GM06990 (cell line): ENCODE data around the gene PAK3.

Source experiments
- DNase-seq: peaks from one replicate; pipeline ENCODE4 v3.0.0-alpha.2; 2011; ENCODE audit not compliant: insufficient read length; ENCODE audit errors: extremely low read depth
- H3K27me3 ChIP-seq: replicated peaks from 2 replicates; pipeline ENCODE4 v1.6.0; 2011; ENCODE audit warnings: low read length; ENCODE audit not compliant: control insufficient read depth, insufficient read depth
- H3K36me3 ChIP-seq: 2 replicates; pipeline ENCODE4 v1.5.1; 2011; ENCODE audit warnings: low read length; ENCODE audit not compliant: control insufficient read depth, insufficient read depth
- H3K4me3 ChIP-seq: replicated peaks from 2 replicates; pipeline ENCODE4 v1.5.1; 2011; ENCODE audit warnings: low read depth, mild to moderate bottlenecking, control low read depth, low read length
- CTCF ChIP-seq: IDR thresholded peaks from 2 replicates; pipeline ENCODE4 v1.5.1; 2011; ENCODE audit warnings: low read length, control low read depth, mild to moderate bottlenecking, inconsistent platforms; ENCODE audit not compliant: insufficient read depth, poor library complexity, severe bottlenecking

Gene PAK3

GRCh38 chrX:111262086-111262485, 166.1 kb downstream of the PAK3 start:
- no peak overlapping the region for H3K4me3 ChIP-seq
- H3K36me3 ChIP-seq, result no peaks in the 10 kb centered on the region
- DNase-seq, result no peak
- no peak for TF ChIP-seq CTCF
- no peaks in the 10 kb centered on the region; the same call in 1 of the 2 replicates for H3K27me3 ChIP-seq

GRCh38 chrX:111264385-111264784, 168.4 kb downstream of the PAK3 start:
- TF ChIP-seq CTCF, result no peak
- no peaks in the 10 kb centered on the region for H3K36me3 ChIP-seq
- H3K4me3 ChIP-seq, result no peak overlapping the region
- no peaks in the 10 kb centered on the region; the same call in 1 of the 2 replicates for H3K27me3 ChIP-seq
- no peak for DNase-seq

GRCh38 chrX:111265486-111265885, 169.5 kb downstream of the PAK3 start:
- no peak for TF ChIP-seq CTCF
- Histone ChIP-seq H3K36me3 (no peaks in the 10 kb centered on the region), H3K4me3 (no peak overlapping the region), H3K27me3 (no peaks in the 10 kb centered on the region; the same call in 1 of the 2 replicates)
- no peak for DNase-seq

- Histone ChIP-seq H3K4me3 (no peak overlapping the region), H3K36me3 (no peaks in the 10 kb centered on the region), H3K27me3 (no peaks in the 10 kb centered on the region; the same call in 1 of the 2 replicates)
- no peak for TF ChIP-seq CTCF
- DNase-seq, result no peak
These were observed 172.5 kb downstream of the PAK3 start for GRCh38 chrX:111268506-111268905.

- H3K4me3 ChIP-seq, result no peak within 1 kb of the TSS
- H3K36me3 ChIP-seq, result no peaks in the 10 kb centered on the region
- no peaks in the 10 kb centered on the region; the same call in 1 of the 2 replicates for H3K27me3 ChIP-seq
- no peak for TF ChIP-seq CTCF
- no peak for DNase-seq
These were observed 174.3 kb downstream of the PAK3 start, which contains the start of gene CAPN6 for GRCh38 chrX:111270339-111270738. Gene CAPN6 (minus strand): TSS chrX:111270483. CDS start chrX:111263936, 6,547 bp downstream.
